IMR-90 (cell line): ENCODE results near the gene TRAPPC3L. TPM values are rescaled to one million over a fixed set of nuclear protein-coding genes. Genes with fewer than 3 reads are reported as not detected.

ENCODE experiments used
- ATAC-seq: fragments of 200-7000 bp; cut with Tn5 transposase; 2 replicates; pipeline ENCODE4 v1.9.1; 2020; ENCODE audit warnings: low read depth, mild to moderate bottlenecking, moderate library complexity
- BruUV-seq: library from RNA; stranded (reverse); fragments of 400-500 nt; replicated peaks from 2 replicates; lab custom pipeline; 2021; lab: Mats Ljungman, UMichigan
- CTCF ChIA-PET: fragments of 300-600 bp; formaldehyde crosslinking; extraction: SDS; loops from one replicate; lab custom pipeline; 2021; ENCODE audit warnings: antibody characterized with exemption; lab: Yijun Ruan, JAX
- POLR2A ChIA-PET: fragments of 300-600 bp; sonication (Branson Sonifier 250); formaldehyde crosslinking; loops from one replicate; lab custom pipeline; 2022; ENCODE audit warnings: antibody characterized with exemption; ENCODE audit not compliant: unreplicated experiment; lab: Charles Lee
- DNase-seq: peaks from one replicate; pipeline ENCODE4 v3.0.0; 2013
- H2AFZ ChIP-seq: replicated peaks from 2 replicates; pipeline ENCODE3; 2013; ENCODE audit warnings: low read length, mild to moderate bottlenecking; ENCODE audit not compliant: poor library complexity
- H2AK5ac ChIP-seq: 2 replicates; pipeline ENCODE4 v1.6.1; 2013; ENCODE audit warnings: low read depth, low read length, inconsistent platforms
- H2AK9ac ChIP-seq: replicated peaks from 2 replicates; pipeline ENCODE3; 2013; ENCODE audit warnings: mild to moderate bottlenecking, low read depth, low read length, moderate library complexity; ENCODE audit not compliant: poor library complexity
- H2BK120ac ChIP-seq: 2 replicates; pipeline ENCODE4 v1.6.1; 2013; ENCODE audit warnings: low read depth, low read length, inconsistent platforms
- H2BK15ac ChIP-seq: 3 replicates; pipeline ENCODE4 v1.6.1; 2013; ENCODE audit warnings: low read depth, low read length, inconsistent platforms
- H2BK20ac ChIP-seq: 2 replicates; pipeline ENCODE4 v1.6.1; 2013; ENCODE audit warnings: low read depth, mild to moderate bottlenecking, inconsistent platforms, low read length, moderate library complexity
- H2BK5ac ChIP-seq: 2 replicates; pipeline ENCODE4 v1.6.1; 2013; ENCODE audit warnings: mild to moderate bottlenecking, low read depth, low read length, inconsistent platforms; ENCODE audit not compliant: poor library complexity, severe bottlenecking
- H3K14ac ChIP-seq: replicated peaks from 2 replicates; pipeline ENCODE4 v1.6.1; 2013; ENCODE audit warnings: low read depth, low read length, inconsistent platforms
- H3K18ac ChIP-seq: 2 replicates; pipeline ENCODE4 v1.6.1; 2013; ENCODE audit warnings: low read depth, low read length, control low read depth
- H3K23ac ChIP-seq: 2 replicates; pipeline ENCODE4 v1.6.1; 2013; ENCODE audit warnings: low read depth, low read length, inconsistent platforms
- H3K27ac ChIP-seq: 2 replicates; pipeline ENCODE4 v1.5.1; 2013; ENCODE audit warnings: mild to moderate bottlenecking, control low read depth, low read length; ENCODE audit not compliant: insufficient read depth
- H3K27me3 ChIP-seq: 2 replicates; pipeline ENCODE4 v1.6.1; 2013; ENCODE audit warnings: low read length; ENCODE audit not compliant: control insufficient read depth, insufficient read depth
- H3K36me3 ChIP-seq: 2 replicates; pipeline ENCODE4 v1.6.1; 2013; ENCODE audit warnings: low read length, mixed read lengths; ENCODE audit not compliant: control insufficient read depth, insufficient read depth
- H3K4ac ChIP-seq: 2 replicates; pipeline ENCODE4 v1.6.1; 2013; ENCODE audit warnings: low read depth, low read length, inconsistent platforms
- H3K4me1 ChIP-seq: 2 replicates; pipeline ENCODE4 v1.6.1; 2013; ENCODE audit warnings: low read length, mixed read lengths; ENCODE audit not compliant: control insufficient read depth, insufficient read depth
- H3K4me2 ChIP-seq: 2 replicates; pipeline ENCODE4 v1.6.1; 2013; ENCODE audit warnings: low read depth, mild to moderate bottlenecking, control low read depth, low read length, moderate library complexity
- H3K4me3 ChIP-seq: 2 replicates; pipeline ENCODE4 v1.5.1; 2013; ENCODE audit warnings: low read depth, mild to moderate bottlenecking, control low read depth, low read length, moderate library complexity; ENCODE audit not compliant: insufficient read depth
- H3K56ac ChIP-seq: 2 replicates; pipeline ENCODE4 v1.6.1; 2013; ENCODE audit warnings: low read length, inconsistent platforms; ENCODE audit not compliant: insufficient read depth; ENCODE audit errors: extremely low read depth
- H3K79me1 ChIP-seq, 2 experiments: 2 replicates each; pipeline ENCODE4 v1.6.1; 2013; ENCODE audit warnings: low read length in 2 of 2, inconsistent platforms in 1 of 2, low read depth in 1 of 2
- H3K9ac ChIP-seq: 2 replicates; pipeline ENCODE4 v1.6.1; 2013; ENCODE audit warnings: low read depth, low read length, control low read depth
- H3K9me1 ChIP-seq: 2 replicates; pipeline ENCODE4 v1.6.1; 2013; ENCODE audit warnings: low read length, inconsistent platforms; ENCODE audit not compliant: insufficient read depth
- H3K9me3 ChIP-seq: 2 replicates; pipeline ENCODE4 v1.6.1; 2013; ENCODE audit warnings: low read length; ENCODE audit not compliant: control insufficient read depth, insufficient read depth
- H4K20me1 ChIP-seq: 2 replicates; pipeline ENCODE4 v1.6.1; 2013; ENCODE audit warnings: low read length, inconsistent platforms; ENCODE audit not compliant: insufficient read depth
- H4K5ac ChIP-seq: 2 replicates; pipeline ENCODE4 v1.6.1; 2013; ENCODE audit warnings: mild to moderate bottlenecking, low read depth, low read length, control low read depth
- H4K8ac ChIP-seq, 2 experiments: 2 replicates each; pipeline ENCODE4 v1.6.1; 2013; ENCODE audit warnings: low read depth in 2 of 2, low read length in 2 of 2, control low read depth in 1 of 2, inconsistent platforms in 1 of 2
- H4K91ac ChIP-seq: 2 replicates; pipeline ENCODE4 v1.6.1; 2013; ENCODE audit warnings: low read depth, low read length, inconsistent platforms; ENCODE audit not compliant: insufficient read depth
- MAFK ChIP-seq: IDR thresholded peaks from 2 replicates; pipeline ENCODE4 v1.6.1; 2012; ENCODE audit warnings: low read depth, low read length, improper control_type of control experiment
- MXI1 ChIP-seq: IDR thresholded peaks from 2 replicates; pipeline ENCODE4 v1.6.1; 2012; ENCODE audit warnings: low read depth, mild to moderate bottlenecking, low read length, moderate library complexity, borderline replicate concordance
- WGBS, 2 experiments: methylation state at CpG; one replicate each; pipeline versions ENCODE4 v1.1.5 to v1.1.7; 2013; ENCODE audit warnings: missing lambda C conversion rate in 2 of 2; ENCODE audit not compliant: insufficient read length in 1 of 2; ENCODE audit errors: extremely low coverage in 2 of 2; 5-methylcytosine and 5-hydroxymethylcytosine counted together
- dilution Hi-C: fragments of 300-500 bp; cut with HindIII; formaldehyde crosslinking; loops from one replicate; pipeline ENCODE4 v1.14.3; 2018; ENCODE audit warnings: low sequenced_read_pairs; ENCODE audit not compliant: unreplicated experiment
- in situ Hi-C: fragments of 300-500 bp; cut with MboI; formaldehyde crosslinking; loops from 3 replicates; pipeline ENCODE4 v1.14.3; 2019; ENCODE audit warnings: low sequenced_read_pairs, inconsistent platforms, mixed read lengths
- intact Hi-C: fragments of 100-400 bp; cut with micrococcal nuclease; formaldehyde crosslinking; loops from 2 replicates; pipeline ENCODE4 v1.10.0; 2022
- polyA plus RNA-seq, 3 experiments: library from polyadenylated mRNA; depleted of rRNA; stranded (reverse); fragments of >200 nt; gene quantifications; 2 replicates each; pipeline ENCODE4 v1.2.3, GENCODE V29; 2012; ENCODE audit warnings: low replicate concordance in 1 of 3
- total RNA-seq: library from RNA; depleted of rRNA; stranded (reverse); fragments of >200 nt; gene quantifications from 2 replicates; pipeline ENCODE4 v1.2.3, GENCODE V29; 2012

Gene TRAPPC3L
- total and polyA plus RNA-seq, 2 of the 4 experiments (the other 2 are of a cell fraction), result 0.03 TPM; not detected in 1

DNA sequence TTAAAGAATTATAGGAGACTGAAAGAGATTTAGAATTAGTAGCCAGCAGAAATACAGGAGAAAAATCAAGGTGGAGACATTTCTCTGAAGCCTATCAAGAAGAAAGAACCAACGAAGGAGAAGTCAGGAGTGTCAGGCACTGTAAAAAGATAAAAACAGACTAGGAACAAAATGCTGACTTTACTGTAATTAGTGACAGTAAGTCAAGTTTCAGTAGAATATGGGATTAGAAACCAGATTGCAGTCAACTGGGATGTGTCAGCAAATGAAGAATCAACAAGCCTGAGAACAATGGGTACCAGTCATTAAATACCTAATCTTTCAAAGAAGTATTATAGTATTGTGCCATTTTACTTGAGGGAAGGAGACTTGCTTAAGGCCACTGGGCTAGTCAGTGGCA is 62.7 kb downstream of the TRAPPC3L start:
- no peak overlapping the region for H4K5ac ChIP-seq
- intact Hi-C loops (no loop called here), in situ Hi-C loops (no loop called here), dilution Hi-C loops (no loop called here)
- H4K91ac ChIP-seq, result no peak overlapping the region
- no peak overlapping the region for H2BK5ac ChIP-seq
- no peak overlapping the region for H4K8ac ChIP-seq
- no peaks in the 10 kb centered on the region for H3K79me1 ChIP-seq
- no peak overlapping the region for H3K14ac ChIP-seq
- H2AFZ ChIP-seq, result no peak overlapping the region
- no peak overlapping the region for H3K9ac ChIP-seq
- H3K18ac ChIP-seq, result no peak overlapping the region
- no peak for TF ChIP-seq MXI1
- TF ChIP-seq MAFK, result peak; percentile 43
- ChIA-PET CTCF (no interaction called here), POLR2A (no interaction called here)
- no peak overlapping the region for H3K23ac ChIP-seq
- H3K56ac ChIP-seq, result no peak overlapping the region
- H3K27me3 ChIP-seq, result no peaks in the 10 kb centered on the region; the same call in 1 of the 2 replicates
- H4K20me1 ChIP-seq, result no peaks in the 10 kb centered on the region
- no peaks in the 10 kb centered on the region for H3K36me3 ChIP-seq
- WGBS, 2 experiments, result no CpG with 5 or more reads among the region's 1 CpG
- no peak overlapping the region for H2AK5ac ChIP-seq
- H2BK120ac ChIP-seq, result no peak overlapping the region
- ATAC-seq (no peak), DNase-seq (no peak)
- no peak overlapping the region for H2BK20ac ChIP-seq
- H2AK9ac ChIP-seq, result no peak overlapping the region
- no peak overlapping the region for H3K4me2 ChIP-seq
- no peaks in the 10 kb centered on the region for H3K4me1 ChIP-seq
- no TSS peak for BruUV-seq
- H3K4ac ChIP-seq, result no peak overlapping the region
- H3K9me1 ChIP-seq, result no peaks in the 10 kb centered on the region
- no peaks in the 10 kb centered on the region for H3K9me3 ChIP-seq
- no peak overlapping the region for H2BK15ac ChIP-seq
- H3K4me3 ChIP-seq, result no peak overlapping the region
- H3K27ac ChIP-seq, result no peak overlapping the region
